ENCODE results near the gene CTXND1. TPM values are rescaled to one million over a fixed set of nuclear protein-coding genes. Genes with fewer than 3 reads are reported as not detected.

CTXND1 gene
- total and polyA plus RNA-seq, 2 of the 13 experiments (the other 11 are each of a cell fraction or from before 2014, with no cell fraction given) = 1.2 to 2.1 TPM

DNA sequence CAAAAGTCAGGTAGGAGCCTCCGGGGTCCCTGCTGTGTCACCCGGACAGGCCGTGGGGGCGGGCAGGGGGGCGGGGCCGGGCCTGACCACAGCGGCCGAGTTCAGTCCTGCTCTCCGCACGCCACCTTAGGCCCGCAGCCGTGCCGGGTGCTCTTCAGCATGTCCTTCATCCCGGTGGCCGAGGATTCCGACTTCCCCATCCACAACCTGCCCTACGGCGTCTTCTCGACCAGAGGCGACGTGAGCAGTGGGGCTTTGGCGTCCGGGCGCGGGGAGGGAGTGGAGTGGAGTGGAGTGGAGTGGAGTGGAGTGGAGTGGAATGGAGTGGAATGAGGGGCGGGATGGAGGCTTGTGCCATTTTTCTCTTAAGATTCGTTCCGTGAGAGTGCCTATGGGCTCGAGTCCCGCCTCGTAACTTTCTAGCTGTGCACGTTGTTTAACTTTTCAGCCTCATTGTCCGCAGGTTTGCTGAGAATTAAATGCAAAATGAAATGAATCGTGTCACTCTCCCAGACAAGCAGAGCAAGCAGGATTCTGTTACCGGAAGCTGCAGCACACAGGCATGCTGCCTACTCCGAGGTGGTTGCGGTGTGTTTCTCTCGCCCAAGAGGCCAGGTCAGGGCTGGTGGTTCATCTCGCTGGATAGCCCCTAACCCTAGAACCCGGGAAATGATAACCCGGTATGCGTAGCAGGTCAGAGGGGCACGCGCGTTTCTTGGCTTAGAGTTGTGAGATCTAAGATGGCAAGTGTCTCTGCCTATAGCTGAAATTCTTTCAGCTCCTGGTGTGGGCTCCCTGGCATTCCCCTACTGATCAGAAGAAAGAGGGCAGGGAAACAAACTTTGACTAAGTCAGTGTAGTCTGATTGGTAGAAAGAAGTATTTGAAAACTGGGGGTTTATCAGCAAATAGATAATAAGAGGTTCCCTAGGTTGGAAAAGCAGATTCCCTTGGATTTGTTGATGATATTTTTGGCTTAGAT, 98.8 kb downstream of the CTXND1 start, which contains the start of gene FAH (continued):
- TF ChIP-seq, protein P1, sequence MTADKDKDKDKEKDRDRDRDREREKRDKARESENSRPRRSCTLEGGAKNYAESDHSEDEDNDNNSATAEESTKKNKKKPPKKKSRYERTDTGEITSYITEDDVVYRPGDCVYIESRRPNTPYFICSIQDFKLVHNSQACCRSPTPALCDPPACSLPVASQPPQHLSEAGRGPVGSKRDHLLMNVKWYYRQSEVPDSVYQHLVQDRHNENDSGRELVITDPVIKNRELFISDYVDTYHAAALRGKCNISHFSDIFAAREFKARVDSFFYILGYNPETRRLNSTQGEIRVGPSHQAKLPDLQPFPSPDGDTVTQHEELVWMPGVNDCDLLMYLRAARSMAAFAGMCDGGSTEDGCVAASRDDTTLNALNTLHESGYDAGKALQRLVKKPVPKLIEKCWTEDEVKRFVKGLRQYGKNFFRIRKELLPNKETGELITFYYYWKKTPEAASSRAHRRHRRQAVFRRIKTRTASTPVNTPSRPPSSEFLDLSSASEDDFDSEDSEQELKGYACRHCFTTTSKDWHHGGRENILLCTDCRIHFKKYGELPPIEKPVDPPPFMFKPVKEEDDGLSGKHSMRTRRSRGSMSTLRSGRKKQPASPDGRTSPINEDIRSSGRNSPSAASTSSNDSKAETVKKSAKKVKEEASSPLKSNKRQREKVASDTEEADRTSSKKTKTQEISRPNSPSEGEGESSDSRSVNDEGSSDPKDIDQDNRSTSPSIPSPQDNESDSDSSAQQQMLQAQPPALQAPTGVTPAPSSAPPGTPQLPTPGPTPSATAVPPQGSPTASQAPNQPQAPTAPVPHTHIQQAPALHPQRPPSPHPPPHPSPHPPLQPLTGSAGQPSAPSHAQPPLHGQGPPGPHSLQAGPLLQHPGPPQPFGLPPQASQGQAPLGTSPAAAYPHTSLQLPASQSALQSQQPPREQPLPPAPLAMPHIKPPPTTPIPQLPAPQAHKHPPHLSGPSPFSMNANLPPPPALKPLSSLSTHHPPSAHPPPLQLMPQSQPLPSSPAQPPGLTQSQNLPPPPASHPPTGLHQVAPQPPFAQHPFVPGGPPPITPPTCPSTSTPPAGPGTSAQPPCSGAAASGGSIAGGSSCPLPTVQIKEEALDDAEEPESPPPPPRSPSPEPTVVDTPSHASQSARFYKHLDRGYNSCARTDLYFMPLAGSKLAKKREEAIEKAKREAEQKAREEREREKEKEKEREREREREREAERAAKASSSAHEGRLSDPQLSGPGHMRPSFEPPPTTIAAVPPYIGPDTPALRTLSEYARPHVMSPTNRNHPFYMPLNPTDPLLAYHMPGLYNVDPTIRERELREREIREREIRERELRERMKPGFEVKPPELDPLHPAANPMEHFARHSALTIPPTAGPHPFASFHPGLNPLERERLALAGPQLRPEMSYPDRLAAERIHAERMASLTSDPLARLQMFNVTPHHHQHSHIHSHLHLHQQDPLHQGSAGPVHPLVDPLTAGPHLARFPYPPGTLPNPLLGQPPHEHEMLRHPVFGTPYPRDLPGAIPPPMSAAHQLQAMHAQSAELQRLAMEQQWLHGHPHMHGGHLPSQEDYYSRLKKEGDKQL (CRISPR knock-in tag; IDR thresholded peaks at IDR 0.05; ENCODE audit: low read depth) = no peak
- TF ChIP-seq KDM4B (CRISPR knock-in tag; IDR thresholded peaks at IDR 0.05) = no peak
- TF ChIP-seq, protein P2, sequence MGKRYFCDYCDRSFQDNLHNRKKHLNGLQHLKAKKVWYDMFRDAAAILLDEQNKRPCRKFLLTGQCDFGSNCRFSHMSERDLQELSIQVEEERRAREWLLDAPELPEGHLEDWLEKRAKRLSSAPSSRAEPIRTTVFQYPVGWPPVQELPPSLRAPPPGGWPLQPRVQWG (CRISPR knock-in tag; IDR thresholded peaks at IDR 0.05; ENCODE audit: borderline replicate concordance, low read depth) = no peak
- TF ChIP-seq TBX2 (CRISPR knock-in tag; IDR thresholded peaks at IDR 0.05; ENCODE audit: borderline replicate concordance) = peak; percentile 53; the same call in 1 of the 2 replicates
- TF ChIP-seq, protein P3, sequence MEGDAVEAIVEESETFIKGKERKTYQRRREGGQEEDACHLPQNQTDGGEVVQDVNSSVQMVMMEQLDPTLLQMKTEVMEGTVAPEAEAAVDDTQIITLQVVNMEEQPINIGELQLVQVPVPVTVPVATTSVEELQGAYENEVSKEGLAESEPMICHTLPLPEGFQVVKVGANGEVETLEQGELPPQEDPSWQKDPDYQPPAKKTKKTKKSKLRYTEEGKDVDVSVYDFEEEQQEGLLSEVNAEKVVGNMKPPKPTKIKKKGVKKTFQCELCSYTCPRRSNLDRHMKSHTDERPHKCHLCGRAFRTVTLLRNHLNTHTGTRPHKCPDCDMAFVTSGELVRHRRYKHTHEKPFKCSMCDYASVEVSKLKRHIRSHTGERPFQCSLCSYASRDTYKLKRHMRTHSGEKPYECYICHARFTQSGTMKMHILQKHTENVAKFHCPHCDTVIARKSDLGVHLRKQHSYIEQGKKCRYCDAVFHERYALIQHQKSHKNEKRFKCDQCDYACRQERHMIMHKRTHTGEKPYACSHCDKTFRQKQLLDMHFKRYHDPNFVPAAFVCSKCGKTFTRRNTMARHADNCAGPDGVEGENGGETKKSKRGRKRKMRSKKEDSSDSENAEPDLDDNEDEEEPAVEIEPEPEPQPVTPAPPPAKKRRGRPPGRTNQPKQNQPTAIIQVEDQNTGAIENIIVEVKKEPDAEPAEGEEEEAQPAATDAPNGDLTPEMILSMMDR (CRISPR knock-in tag; IDR thresholded peaks at IDR 0.05) = peak; percentile 22; the same call in 1 of the 2 replicates
- TF ChIP-seq ZNF776 (CRISPR knock-in tag; IDR thresholded peaks at IDR 0.05) = peak; percentile 83
- no peak for TF ChIP-seq ZNF367 (CRISPR knock-in tag; IDR thresholded peaks at IDR 0.05; ENCODE audit: borderline replicate concordance)
- peak; percentile 67 for TF ChIP-seq GABPB1 (CRISPR knock-in tag; IDR thresholded peaks at IDR 0.05)
- TF ChIP-seq SATB2 (CRISPR knock-in tag; IDR thresholded peaks at IDR 0.05) = no peak
- peak; percentile 50 for TF ChIP-seq ASH2L (IDR thresholded peaks at IDR 0.05; ENCODE audit: insufficient read length, low read depth, low read length)
- TF ChIP-seq ZNF746 (CRISPR knock-in tag; IDR thresholded peaks at IDR 0.05) = no peak
- peak; percentile 17; the same call in 1 of the 2 replicates for TF ChIP-seq HOXA3 (CRISPR knock-in tag; IDR thresholded peaks at IDR 0.05)
- no peak for TF ChIP-seq ZFAT (CRISPR knock-in tag; conservative IDR thresholded peaks at IDR 0.05)
- peak; percentile 69; the same call in 1 of the 2 replicates for TF ChIP-seq TARDBP (CRISPR knock-in tag; IDR thresholded peaks at IDR 0.05)
- TF ChIP-seq SOX5 (CRISPR knock-in tag; IDR thresholded peaks at IDR 0.05; ENCODE audit: borderline replicate concordance) = 0 out of 2 replicates have a peak, but pooled peaks have one; percentile 4
- TF ChIP-seq, protein P4, sequence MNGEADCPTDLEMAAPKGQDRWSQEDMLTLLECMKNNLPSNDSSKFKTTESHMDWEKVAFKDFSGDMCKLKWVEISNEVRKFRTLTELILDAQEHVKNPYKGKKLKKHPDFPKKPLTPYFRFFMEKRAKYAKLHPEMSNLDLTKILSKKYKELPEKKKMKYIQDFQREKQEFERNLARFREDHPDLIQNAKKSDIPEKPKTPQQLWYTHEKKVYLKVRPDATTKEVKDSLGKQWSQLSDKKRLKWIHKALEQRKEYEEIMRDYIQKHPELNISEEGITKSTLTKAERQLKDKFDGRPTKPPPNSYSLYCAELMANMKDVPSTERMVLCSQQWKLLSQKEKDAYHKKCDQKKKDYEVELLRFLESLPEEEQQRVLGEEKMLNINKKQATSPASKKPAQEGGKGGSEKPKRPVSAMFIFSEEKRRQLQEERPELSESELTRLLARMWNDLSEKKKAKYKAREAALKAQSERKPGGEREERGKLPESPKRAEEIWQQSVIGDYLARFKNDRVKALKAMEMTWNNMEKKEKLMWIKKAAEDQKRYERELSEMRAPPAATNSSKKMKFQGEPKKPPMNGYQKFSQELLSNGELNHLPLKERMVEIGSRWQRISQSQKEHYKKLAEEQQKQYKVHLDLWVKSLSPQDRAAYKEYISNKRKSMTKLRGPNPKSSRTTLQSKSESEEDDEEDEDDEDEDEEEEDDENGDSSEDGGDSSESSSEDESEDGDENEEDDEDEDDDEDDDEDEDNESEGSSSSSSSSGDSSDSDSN (CRISPR knock-in tag; IDR thresholded peaks at IDR 0.05) = peak; percentile 70

Measured in HepG2 (cell line).